ENCODE data around the gene MMP10.

MMP10 gene

DNA sequence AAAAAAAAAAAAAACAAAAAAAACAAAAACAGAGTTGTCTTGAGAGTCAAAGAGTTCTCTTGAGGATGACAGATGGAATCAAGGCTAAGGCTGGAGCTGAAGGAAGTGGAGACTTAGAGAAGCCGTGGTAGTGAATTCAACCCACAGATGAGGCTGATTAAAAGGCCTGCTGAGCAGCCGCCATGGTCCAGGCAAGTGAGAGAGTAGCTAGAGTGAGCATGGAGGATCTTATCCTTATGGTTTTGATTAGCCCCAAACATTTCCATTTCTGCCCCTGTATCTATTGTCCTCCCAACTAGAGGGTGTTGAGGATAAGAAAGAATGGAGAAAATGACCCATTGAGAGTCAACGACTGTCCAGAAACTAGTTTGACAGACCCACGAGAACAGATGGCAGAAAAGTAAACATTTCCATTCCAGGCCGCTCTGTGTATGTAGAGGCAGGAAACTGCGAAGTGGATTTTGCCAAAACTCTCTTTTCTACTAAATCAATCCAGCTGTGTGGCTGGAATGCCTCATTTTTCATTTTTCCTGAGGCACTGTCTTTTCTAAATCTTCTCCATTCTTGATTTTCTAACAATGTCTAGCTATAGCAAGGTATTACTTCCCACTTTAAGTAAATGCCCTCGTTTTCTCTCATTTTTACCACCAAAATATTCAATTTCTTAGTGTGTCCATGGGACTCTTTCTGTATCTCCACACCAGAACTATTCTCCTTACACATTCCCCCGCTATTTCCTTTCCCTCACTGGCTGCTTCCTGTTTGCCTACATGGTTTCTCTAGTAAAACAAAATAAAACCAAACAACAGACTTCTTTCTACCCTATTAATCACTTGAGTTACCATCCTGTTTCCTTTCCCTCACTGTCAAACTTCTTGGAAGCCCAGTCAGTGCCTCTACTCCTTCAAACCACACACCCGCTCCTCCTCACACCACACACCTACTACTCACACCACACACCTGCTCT, 50.3 kb downstream of the MMP10 start:
- H3K27ac ChIP-seq, result peak overlapping the region in 4 of 11 experiments; percentile 44 to 95 (median 68); a peak in 8 of 22 replicates
- no peak for TF ChIP-seq Cebpa-rat (IDR thresholded peaks at IDR 0.05)
- peak overlapping the region in 1 of 11 experiments; percentile 2; a peak in 2 of 22 replicates for H3K9ac ChIP-seq
- H3K4me1 ChIP-seq, result peaks cover 0 to 91% (median 26%) of the 10 kb centered on the region in 10 experiments; a peak in 14 of 20 replicates
- H3K36me3 ChIP-seq, result no peaks in the 10 kb centered on the region
- H3K4me2 ChIP-seq, result peak overlapping the region in 6 of 11 experiments; percentile 17 to 85 (median 64); a peak in 10 of 22 replicates
- H3K27me3 ChIP-seq, result no peaks in the 10 kb centered on the region
- H3K4me3 ChIP-seq, result no peak overlapping the region
- H3K9me3 ChIP-seq (replicated peaks in 1 of 11), result peaks cover 0 to 7% (median 4%) of the 10 kb centered on the region in 11 experiments; a peak in 9 of 22 replicates
- H4K20me1 ChIP-seq, result no peaks in the 10 kb centered on the region

DNA sequence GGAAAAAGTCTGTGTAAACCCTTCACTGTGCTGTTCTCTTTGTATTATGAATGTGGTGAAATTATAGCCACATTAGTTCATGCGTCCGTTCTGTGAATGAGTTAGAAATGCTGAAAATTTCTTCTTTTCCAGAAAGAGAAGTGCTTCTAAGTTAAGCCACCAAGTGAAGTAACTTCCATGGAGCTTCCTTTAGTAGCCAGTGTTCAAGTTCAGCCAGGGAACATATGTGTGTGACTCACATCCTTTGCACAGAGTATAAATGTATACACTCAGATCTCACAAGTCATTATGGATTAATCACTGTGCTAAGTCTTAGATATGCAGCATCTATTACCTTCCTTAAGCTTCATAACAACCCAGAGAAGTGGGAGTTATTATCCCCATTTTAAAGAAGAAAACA, 52.5 kb downstream of the MMP10 start:
- Histone ChIP-seq H3K36me3 (no peaks in the 10 kb centered on the region), H3K4me3 (no peak overlapping the region), H3K9ac (peak overlapping the region in 6 of 11 experiments; percentile 16 to 77 (median 67); a peak in 10 of 22 replicates), H3K27ac (peak overlapping the region in 9 of 11 experiments; percentile 12 to 95 (median 73); a peak in 16 of 22 replicates), H3K4me2 (peak overlapping the region in 8 of 11 experiments; percentile 9 to 85 (median 74); a peak in 15 of 22 replicates), H3K27me3 (no peaks in the 10 kb centered on the region), H3K9me3 (replicated peaks in 1 of 11) (peaks cover 0 to 7% (median 4%) of the 10 kb centered on the region in 11 experiments; a peak in 10 of 22 replicates), H4K20me1 (no peaks in the 10 kb centered on the region), H3K4me1 (peaks cover 0 to 98% (median 33%) of the 10 kb centered on the region in 10 experiments; a peak in 14 of 20 replicates)
- TF ChIP-seq Cebpa-rat (IDR thresholded peaks at IDR 0.05), result 0 out of 22 replicates have a peak, but pooled peaks of 1 of the 11 experiments have one; percentile 22

DNA sequence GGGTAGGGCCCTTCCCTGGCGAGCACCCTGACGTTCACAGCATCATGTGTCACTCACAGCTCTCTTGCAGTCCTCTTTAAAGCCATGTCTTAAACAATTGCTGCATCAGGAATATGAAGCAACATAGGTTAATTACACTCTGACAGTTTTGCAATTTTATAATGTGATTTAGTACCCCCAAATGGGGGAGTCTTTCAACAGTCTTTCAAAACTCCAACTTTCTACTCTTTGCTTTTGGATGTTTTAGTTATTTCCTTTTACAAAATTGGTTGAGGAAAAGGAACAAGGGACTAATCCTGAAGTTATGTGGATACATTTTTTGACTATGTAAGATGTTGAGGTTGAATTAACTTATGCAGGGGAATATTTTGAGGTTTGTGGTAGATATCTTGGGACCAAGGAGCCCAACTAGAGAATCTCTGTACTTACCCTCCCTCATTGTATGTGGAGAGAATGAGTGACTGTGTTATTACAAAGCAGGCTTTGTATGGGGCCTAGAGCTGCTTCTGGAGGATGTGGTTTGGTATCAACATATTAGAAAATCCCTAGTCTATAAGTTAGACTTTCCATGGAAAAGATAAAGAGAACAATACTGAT, 55.4 kb downstream of the MMP10 start, which contains the start of gene MMP8:
Gene MMP8 (minus strand): TSS at position 51 of the 597 bp plus-strand sequence. CDS start 99 bp downstream, outside the sequence.
- Histone ChIP-seq H4K20me1 (no peaks in the 10 kb centered on the region), H3K9ac (peak within 1 kb of the TSS in 2 of 11 experiments; percentile 68 to 74; a peak in 3 of 22 replicates), H3K4me1 (peaks cover 0 to 99% (median 35%) of the 10 kb centered on the region in 10 experiments; a peak in 14 of 20 replicates), H3K4me3 (no peak within 1 kb of the TSS), H3K27me3 (no peaks in the 10 kb centered on the region), H3K9me3 (replicated peaks in 1 of 11) (peaks cover 0 to 5% (median 0%) of the 10 kb centered on the region in 11 experiments; a peak in 1 of 22 replicates), H3K36me3 (no peaks in the 10 kb centered on the region), H3K4me2 (peak within 1 kb of the TSS in 3 of 11 experiments; percentile 77 to 85 (median 84); a peak in 7 of 22 replicates), H3K27ac (peak within 1 kb of the TSS in 4 of 11 experiments; percentile 86 to 95 (median 89); a peak in 9 of 22 replicates)
- no peak for TF ChIP-seq Cebpa-rat (IDR thresholded peaks at IDR 0.05)

DNA sequence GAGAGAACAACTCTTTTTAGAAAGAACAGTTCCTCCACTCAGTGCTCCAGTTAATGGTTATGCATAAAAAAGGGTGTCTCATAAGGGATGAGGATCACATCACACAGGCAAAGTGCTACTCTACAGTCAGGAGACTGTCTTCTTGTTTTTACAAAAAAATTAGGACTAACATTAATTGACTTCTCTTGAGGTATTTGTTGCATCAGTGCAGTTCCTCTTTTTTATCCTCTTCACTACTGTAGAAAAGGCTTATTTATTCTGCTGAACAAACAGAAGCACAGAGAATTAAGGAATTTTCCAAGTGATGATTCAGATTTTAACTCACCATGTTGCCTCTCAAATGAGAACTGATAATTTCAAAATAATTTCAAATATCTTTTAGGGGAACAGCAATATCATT, 57.6 kb downstream of the MMP10 start:
- no peaks in the 10 kb centered on the region for H4K20me1 ChIP-seq
- peak overlapping the region in 6 of 11 experiments; percentile 44 to 85 (median 74); a peak in 12 of 22 replicates for H3K4me2 ChIP-seq
- peak in 1 of 11 experiments; percentile 36; a peak in 1 of 22 replicates for TF ChIP-seq Cebpa-rat (IDR thresholded peaks at IDR 0.05)
- peak overlapping the region in 6 of 11 experiments; percentile 45 to 95 (median 84); a peak in 11 of 22 replicates for H3K27ac ChIP-seq
- peaks cover 0 to 5% (median 0%) of the 10 kb centered on the region in 11 experiments; a peak in 1 of 22 replicates for H3K9me3 ChIP-seq (replicated peaks in 1 of 11)
- H3K4me3 ChIP-seq, result no peak overlapping the region
- H3K27me3 ChIP-seq, result no peaks in the 10 kb centered on the region
- no peaks in the 10 kb centered on the region for H3K36me3 ChIP-seq
- peak overlapping the region in 4 of 11 experiments; percentile 60 to 74 (median 68); a peak in 7 of 22 replicates for H3K9ac ChIP-seq
- H3K4me1 ChIP-seq, result peaks cover 0 to 99% (median 26%) of the 10 kb centered on the region in 10 experiments; a peak in 14 of 20 replicates
